HL-60/S4 treated with retinoic acid at 250 ng/mL for 4 days and 3 days (cell line): ENCODE results near the gene ETV4.

Source experiments
- in situ Hi-C: fragments of 300-500 bp; cut with MboI; formaldehyde crosslinking; loops from 2 replicates; pipeline ENCODE4 v1.7.0; 2022; ENCODE audit warnings: low sequenced_read_pairs

The ETV4 gene

DNA sequence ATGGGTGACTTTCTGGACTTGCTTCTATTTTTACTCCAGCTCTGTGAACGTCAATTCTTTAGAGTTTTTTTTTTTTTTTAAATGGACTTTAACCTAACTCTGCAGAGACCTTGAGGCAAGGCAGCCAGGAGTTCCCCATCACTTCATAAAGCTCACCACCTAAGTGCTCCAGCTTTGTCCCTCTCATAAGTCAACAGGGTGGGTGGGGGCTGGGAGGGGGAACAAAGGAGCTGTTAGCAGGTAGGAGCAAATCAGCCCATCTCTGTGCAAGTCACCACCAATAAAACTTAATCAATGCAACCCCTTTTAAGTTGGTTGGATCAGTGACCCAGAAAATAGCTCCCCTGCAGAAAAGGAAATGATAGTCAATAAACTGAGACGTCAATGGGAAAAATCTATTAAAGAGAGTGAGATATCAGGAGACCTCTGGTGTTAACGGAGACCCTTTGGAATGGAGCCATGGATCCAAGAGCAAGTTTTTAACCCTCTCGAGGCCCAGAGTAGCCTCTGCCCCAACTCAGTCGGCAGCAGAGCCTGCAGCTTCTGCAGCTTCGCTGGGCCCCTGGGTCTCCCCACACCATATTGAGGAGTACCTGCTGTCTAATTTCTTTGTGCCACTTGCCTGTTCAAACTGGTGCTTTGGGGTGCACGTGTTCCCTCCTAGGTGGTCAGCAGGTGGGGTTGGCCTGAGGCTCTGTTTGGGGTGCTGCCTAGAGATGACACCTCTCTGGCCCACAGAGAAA is 27.6 kb upstream of the ETV4 start:
- in situ Hi-C loops: loop anchor here (10.0 kb wide), 1 partner anchor 191 kb away; no protein-coding TSS in a partner anchor

DNA sequence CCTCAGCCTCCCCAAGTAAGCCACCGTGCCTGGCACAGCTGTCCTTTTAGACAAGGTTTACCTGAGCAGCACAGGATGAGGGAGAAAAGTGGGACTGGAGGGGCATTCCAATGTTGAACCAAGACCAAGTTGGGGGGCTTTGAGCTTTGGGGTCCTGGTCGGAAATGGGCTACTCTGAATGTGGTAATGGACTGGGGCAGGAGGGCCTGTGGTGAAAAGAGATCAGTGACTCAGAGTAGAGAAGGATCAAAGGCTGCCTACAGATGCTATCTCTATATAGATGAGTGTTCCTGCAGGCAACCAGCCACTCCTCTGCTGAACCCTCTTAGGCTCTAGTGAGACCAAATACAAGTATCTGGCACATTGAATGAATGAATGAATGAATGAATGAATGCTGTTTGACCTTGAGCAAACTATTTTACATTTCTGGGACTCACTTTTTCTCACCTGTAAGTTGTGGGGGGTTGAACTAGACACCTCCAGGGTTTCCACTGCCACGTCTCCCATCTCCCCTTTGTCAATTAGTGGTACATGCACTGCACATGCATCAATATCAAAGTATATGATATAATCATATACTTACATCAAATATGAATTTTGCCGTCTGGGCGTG is 26.3 kb upstream of the ETV4 start:
- in situ Hi-C loops: loop anchor here (10.0 kb wide), 1 partner anchor 192 kb away; no protein-coding TSS in a partner anchor

DNA sequence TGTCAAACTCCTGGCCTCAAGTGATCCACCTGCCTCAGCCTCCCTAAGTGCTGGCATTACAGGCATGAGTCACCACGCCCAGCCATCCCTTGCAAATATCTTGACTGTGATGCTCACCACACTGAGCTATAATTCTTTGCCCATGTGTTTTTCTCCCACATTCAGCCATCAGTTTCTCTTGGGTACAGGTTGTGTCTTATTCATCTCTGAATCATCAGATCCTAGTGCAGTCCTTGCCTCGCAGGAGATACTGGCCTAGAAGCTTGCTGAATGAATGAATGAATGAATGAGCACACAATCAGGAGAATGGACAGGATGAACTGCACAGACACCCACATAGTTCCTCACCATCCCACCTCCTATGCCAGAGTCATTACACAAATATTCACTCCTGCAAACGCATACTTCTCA is 24.4 kb upstream of the ETV4 start:
- in situ Hi-C loops: loop anchor here (10.0 kb wide), 1 partner anchor 194 kb away; no protein-coding TSS in a partner anchor

DNA sequence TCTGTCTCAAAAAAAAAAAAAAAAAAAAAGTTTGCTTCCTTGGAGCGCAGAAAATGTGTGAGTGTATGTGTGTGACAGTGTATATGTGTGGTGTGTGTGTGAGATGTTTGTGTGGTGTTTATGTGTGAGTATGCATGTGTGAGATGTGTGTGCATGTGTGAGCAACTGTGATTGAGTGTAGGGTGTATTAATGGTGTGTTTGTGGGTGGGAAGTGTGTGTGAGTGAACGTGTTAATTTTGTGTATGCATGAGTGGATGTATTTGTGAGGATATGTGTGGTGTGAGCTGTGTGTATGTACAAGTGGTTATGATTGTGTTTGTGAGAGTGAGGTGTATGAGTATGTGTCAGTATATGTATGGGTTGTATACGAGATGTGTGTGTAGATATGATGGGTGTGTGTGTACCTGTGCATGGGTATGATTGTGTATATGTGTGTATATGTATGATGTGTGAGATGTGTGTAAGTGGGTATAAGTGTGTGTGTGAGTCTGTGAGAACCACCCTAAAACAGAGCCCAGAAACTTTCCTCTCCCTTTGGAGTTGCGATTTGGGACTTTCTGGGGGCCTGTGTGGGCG is 22.5 kb upstream of the ETV4 start:
- in situ Hi-C loops: no loop called here

DNA sequence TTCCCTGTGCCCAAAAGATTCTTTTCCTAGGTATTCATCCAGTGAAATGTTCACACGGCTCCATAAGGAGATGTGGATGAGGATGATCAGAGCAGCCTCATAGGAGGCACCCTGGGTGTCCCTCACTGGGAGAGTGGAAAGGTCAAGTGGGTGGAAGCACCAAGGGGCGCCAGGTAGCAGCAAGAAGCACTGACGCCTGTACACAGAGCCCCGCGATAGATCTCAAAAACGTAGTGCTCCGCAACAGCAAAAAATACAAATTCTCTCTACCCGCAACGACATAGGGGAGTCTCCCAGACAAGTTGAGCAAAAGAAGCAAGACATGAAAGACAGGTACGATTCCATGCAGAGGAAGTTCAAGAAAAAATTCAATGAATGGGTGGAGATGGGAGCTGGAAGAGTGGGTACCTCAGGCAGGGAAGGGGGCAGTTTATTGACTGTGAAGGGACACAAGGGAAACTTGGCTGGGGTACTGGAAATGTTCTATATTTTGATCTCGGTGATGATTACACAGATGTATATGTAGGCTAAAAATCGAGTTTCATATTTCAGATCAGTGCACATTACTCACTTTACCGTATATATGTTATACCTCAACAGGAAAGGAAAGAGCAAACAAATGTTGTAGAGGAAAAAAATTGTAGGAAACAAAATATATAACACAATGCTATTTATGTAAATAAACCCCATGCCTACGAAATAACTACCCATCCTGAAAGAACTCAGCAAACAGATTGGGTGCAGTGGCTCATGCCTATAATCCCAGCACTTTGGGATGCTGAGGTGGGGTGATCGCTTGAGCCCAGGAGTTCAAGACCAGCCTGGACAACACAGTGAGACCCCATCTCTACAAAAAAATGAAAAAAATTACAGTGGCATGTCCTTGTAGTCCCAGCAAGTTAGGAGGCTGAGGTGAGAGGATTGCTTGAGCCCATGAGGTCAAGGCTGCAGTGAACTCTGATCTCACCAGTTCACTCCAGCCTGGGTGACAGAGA is 17.8 kb upstream of the ETV4 start:
- in situ Hi-C loops: no loop called here

DNA sequence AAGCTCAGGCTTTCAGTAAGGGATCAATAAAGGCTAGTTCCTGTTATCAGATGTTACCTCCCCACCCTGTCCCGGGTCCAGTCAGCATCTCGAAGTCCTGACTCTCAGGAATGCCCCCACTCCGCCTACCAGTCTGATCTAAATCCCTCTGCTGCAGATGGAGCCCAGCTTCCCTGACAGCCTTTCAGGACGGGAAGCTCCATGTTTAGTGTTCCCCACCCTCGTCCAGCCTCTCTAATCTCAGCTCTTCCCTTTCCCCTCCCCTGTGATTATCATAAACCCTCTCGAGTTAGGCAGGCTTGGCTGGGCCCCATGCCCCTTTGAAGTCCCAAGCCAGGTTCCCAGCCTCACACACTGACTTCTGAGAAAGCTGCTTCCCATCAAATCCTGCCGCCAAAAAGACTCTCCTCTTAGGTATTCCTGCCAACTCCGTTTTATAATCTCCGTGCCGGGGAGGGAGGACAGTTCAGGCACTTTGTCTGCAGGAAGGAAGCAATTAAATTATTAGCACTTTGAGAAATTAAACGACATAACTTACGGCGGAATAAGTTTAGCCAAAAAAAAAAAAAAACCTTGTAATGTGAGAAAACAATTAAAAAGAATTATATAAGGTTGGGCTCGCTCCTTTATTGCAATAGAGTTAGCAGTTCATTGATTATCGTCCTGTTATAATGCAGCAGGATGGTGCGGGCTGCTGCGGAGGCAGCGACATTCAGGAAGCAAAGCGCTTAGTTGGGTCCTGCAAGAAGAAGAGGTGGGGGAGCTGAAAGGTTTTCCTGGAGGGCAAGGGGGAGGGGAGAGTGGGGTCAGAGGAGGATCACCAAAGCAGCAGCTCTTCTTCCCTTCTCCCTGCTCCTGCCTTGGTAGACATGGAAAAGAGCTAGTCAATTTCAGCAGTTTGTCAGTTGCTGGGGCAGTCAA is 16.8 kb upstream of the ETV4 start:
- in situ Hi-C loops: no loop called here

DNA sequence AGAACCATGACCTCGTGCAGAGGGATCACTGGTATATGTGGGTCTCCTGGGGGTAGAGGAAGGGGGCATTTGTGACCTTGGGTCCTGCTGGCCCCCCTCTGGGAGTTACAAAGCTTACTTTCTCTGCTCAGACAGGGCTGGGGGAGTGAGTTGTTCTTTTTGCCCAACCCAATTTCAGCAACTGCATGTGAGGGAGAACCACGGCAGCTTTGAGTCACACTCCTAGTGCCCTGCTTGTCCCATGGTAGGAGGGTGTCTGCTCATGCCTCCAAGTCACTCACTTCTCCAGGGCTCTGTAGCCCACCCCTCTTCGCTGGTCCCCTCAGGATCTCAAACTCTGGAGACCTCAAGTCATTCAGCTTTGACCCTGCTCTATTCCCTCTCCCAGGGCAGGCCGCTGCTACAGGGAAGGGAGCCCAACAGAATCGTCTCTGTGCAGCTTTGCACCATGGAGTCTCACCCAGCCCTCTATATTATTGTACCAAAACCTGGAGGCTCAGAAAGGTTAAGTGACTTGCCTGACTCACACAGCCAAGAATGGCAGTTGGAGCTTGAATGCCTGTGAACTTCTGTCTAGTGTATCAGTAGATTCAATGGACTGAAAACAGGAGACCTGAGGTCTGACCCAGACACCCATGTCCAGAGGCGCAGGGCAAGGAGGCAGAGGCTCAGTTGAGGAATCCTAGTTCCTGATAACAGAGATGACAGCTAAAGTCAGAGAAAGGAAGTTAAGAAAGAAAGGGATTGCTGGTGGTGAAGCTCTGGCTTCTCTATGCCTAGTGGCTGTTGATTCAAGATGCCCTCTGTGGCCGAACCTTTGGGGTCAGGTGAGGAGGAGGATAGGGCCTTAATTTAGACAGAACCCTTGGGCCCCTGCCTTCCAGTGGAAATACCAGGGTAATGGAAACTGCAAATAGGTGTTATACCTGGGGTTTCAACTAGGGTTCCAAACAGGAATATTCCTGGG is 14.6 kb upstream of the ETV4 start:
- in situ Hi-C loops: no loop called here

DNA sequence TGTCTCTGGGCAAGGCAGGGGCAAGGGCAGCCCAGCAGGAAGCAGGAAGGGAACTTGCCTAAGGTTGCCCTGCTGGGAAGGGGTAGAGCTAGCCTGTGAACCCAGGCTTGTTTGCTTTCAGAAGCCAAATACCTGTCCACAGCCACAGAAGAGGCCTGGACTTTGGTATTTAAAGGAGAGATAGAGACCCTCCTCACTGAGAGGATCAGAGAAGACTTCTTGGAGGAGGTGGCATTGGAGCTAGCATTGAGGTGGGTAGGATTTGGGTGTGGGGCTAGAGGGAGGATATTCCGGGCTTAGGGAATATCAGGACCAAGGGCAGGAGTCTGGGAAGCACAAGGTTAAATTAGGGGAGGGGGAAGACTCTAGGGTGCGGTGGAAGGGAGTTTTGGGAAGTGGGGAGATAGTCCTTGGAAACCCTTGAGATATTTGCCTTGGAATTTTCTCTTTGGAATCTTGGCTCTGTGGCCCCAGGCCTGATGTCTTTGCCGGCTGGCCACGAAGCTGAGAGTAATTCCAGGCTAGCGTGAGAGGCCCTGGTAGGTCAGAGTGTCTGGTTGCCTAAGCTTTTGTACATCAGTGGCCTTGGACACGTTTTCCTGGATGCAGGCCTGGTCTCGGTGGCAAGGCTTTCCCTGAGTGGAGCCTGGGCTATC is 13.1 kb upstream of the ETV4 start:
- in situ Hi-C loops: no loop called here

DNA sequence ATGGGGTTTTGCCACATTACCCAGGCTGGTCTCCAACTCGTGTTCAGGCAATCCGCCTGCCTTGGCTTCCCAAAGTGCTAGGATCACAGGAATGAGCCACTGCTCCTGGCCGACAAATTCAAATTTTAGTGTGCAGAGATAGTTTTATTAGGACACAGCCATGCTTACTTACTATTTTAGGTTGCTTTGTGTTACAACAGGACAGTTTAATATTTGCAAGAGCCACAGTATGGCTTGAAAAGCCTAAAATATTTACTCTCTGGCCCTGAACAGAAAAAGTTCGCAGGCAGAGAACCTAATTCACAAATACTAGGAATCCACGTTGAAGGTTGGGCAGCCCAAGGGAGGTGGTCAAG is 12.6 kb upstream of the ETV4 start:
- in situ Hi-C loops: no loop called here

DNA sequence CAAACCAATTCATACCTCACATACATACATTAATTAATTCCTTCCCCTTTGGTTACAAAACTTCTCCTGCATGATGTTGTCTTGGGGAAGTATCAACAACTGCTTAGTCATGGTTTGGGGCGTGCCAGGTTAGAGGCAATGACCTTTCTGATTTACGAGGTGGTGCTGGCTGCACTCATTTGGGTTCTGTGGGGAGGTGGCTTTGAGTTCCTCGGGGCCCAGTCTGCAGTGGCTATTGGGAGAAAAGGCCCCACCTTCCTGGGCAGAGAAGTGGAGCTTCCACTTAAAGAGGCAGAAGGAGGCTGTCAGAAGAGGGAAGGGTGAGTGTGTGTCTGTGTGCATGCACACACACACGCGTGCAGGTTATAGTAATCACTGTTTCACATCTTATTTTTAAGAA is 10.2 kb upstream of the ETV4 start:
- in situ Hi-C loops: no loop called here

DNA sequence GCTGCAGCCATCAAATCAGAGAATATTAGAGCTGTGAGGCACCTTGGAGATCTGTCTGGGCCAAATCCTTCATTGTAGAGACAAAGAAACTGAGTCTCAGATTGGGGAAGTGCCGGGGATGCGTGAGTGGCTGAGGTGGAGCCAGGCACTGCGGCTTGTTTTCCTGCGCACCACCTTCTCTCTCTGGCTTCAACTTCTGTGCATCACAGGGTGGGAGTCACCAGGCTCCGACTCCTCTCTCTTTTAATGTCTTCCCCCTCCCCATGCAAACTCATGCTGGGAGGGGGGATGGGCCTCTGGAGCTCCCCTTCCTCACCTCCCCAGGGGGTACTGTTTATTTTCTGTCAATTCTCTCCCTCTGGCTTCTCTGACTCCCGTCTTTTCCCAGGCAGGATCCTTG is 8.7 kb upstream of the ETV4 start:
- in situ Hi-C loops: no loop called here

DNA sequence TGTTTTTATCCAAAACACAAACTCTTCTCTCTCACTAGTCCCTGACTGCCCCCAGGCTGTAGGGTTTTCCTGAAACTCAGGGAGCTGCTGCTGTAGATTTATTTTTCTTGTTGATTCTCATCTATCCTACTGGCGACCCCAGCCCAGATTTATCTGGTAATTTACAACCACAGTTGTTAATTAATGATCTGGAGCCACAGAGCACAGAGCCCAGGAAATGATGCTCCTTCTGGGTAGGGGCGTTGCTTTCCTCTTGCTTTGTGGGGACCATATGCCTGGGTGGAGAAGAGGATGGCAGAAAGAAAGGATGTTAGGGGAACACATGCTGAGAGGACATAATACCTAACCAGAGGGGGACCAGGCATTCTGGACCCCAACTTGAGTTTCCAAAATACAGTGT is 7.4 kb upstream of the ETV4 start:
- in situ Hi-C loops: no loop called here

DNA sequence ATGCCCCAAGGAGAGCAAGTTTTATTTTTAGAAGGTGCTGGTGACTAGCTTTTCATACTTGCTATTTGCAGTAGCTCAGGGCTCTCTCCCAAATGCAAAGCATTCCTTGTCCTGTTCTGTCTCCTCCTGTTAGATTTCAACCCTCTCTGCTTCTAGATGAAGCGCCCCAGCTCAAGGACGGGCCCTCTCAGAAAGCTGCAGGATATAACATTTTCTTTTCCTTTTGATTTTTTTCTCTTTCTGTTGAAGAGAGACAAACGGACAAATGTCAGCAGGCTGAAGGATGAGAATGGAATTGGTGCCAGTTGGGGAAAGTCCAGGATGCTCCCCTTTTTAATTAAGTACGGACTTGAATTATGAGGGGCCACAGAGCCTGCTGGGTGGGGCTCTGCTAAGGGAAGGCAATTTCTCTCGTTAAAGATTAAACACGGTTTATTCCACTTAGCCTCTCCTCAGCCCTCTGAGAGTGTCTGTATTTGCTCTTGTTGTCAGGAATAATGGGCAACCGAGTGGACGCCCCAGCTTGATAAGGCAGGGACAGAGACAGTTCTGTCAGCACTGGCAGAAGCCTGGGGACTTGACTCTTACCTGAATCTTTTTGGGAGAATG is 6.2 kb upstream of the ETV4 start:
- in situ Hi-C loops: no loop called here

DNA sequence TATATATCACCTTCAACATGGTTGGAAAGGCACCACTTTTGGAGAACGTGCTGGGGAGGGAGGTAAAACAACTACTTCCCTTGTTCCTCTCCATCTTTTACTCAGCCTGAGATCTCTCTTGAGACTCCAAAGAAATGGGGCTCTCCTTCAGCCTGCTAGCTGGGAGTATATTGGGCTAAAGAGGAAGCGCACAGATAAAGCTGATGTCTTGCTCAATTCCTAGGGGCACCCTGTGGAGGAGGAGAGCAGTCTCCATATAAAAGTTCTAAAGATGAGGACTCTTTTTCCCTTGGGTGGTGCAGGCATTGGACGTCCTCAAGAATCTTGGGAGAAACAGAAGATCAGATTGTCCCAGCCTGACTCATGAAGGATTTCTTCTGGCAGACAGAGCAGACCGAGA is 4.6 kb upstream of the ETV4 start:
- in situ Hi-C loops: no loop called here

DNA sequence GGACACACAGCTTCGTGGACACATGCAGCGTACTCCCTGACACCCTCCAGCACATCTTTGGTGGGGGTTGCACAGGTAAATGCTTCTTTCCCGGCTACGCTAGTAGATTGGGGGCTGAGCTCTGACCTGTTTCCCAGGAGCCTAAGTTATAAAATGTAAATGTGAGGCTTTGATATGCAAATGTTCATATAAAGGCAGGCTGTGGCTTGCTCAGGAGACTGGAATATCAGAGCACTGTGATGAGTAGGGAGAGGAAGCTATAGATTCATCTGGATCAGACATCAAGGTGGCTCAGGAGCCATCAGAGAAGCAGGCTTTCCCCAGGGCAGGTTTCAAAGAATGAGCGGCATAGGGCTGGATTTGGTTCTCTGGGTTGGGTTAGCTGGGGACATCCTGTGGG is 3.4 kb upstream of the ETV4 start:
- in situ Hi-C loops: no loop called here

DNA sequence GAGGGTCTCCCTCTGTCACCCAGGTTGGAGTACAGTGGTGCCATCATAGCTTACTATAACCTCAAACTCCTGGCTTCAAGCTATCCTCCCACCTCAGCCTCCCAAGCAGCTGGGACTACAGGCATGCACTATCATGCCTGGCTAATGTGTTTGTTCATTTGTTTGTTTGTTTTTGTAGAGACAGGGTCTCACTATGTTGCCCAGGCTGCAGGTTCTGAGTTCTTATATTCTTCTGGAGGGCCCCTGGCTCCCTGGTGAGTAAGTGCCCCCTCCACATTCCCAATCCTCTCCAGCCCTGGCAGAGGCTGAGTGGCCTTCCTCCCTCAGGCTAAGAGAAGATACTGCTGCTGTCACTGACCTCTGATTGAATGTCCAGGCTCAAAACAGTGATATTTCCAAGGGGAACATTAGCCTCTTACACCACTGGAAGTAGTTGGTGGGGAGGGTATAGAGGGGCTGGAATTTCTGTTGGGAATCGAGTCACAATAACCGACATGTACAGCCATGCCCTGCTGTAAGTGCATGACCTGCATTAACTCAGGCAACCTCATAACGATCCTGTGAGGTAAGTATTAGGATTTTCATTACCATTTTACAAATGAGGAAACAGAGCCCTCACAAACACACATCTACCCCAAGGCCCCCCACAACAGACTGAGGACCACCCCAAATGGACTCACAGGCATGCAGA is 2.7 kb upstream of the ETV4 start:
- in situ Hi-C loops: no loop called here

DNA sequence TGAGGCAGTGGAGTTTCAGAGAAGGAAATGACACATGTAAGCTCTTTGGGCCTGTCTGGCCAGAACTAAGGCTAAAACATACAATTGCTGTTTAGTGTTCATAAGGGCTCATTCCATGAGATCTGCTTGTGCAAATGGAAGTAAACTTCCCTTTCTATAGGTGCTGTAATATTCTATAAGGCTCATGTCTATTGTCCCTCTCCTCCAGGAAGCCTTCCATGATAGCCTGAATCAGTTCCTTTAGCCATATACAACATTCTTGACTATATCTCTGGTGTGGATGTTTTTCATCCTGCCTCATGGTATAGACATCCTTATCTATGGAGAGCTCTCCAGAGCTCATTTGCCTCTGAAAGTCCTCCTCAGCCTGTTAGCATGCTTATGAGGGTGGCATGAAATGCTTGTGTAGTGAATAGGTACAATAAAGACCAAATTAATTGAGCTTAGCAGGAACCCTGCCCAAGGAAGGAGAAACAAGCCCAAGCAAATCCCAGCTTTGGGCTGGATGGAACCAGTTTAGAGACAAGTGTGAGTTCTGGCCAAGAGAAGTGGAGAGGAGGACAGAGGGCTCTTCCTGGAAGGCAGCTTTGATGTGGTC is 1.6 kb upstream of the ETV4 start:
- in situ Hi-C loops: no loop called here
